ENCODE results near the gene GALNT7. TPM values are rescaled to one million over a fixed set of nuclear protein-coding genes. Genes with fewer than 3 reads are reported as not detected.

Gene GALNT7
- total RNA-seq, 1 donor from 2014 or later = 26.0 TPM

DNA sequence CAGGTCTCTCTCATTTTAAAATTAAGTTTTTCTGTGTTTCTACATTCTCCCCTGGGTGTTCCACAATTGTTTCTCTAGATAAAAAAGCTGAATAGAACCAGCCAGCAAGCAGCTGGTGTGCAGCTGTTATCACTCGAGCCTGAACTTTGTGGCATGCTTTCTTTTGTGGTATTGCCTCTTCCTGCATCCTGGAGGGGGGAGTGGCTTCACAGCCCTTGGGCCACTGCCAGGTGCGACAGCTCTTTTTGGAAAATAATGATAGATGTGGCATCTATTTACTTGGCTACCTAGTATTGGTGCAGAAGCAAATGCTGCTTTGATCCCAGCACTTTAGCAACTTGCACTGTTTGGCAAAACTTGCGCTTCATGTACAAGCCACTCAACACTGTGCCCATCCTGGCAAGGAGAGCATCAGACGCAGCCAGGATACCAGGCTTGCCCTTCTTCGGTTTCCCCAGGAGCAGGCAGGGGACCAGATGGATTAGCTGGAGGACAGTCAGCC, 96.1 kb downstream of the GALNT7 start:
- DNase-seq (ENCODE audit: low spot score) = no peak
- Mint-ChIP-seq H3K36me3 (ENCODE audit: low read depth) (no peaks in the 10 kb centered on the region), H3K4me3 (ENCODE audit: unreplicated experiment) (no peak overlapping the region), H3K9me3 (ENCODE audit: low read depth) (no peaks in the 10 kb centered on the region), H3K27me3 (ENCODE audit: low read depth) (no peaks in the 10 kb centered on the region), H3K27ac (ENCODE audit: unreplicated experiment) (no peak overlapping the region), H3K4me1 (ENCODE audit: low read depth) (peaks cover 13% of the 10 kb centered on the region)
- TF ChIP-seq, protein P1, sequence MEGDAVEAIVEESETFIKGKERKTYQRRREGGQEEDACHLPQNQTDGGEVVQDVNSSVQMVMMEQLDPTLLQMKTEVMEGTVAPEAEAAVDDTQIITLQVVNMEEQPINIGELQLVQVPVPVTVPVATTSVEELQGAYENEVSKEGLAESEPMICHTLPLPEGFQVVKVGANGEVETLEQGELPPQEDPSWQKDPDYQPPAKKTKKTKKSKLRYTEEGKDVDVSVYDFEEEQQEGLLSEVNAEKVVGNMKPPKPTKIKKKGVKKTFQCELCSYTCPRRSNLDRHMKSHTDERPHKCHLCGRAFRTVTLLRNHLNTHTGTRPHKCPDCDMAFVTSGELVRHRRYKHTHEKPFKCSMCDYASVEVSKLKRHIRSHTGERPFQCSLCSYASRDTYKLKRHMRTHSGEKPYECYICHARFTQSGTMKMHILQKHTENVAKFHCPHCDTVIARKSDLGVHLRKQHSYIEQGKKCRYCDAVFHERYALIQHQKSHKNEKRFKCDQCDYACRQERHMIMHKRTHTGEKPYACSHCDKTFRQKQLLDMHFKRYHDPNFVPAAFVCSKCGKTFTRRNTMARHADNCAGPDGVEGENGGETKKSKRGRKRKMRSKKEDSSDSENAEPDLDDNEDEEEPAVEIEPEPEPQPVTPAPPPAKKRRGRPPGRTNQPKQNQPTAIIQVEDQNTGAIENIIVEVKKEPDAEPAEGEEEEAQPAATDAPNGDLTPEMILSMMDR (IDR thresholded peaks at IDR 0.05) = no peak

DNA sequence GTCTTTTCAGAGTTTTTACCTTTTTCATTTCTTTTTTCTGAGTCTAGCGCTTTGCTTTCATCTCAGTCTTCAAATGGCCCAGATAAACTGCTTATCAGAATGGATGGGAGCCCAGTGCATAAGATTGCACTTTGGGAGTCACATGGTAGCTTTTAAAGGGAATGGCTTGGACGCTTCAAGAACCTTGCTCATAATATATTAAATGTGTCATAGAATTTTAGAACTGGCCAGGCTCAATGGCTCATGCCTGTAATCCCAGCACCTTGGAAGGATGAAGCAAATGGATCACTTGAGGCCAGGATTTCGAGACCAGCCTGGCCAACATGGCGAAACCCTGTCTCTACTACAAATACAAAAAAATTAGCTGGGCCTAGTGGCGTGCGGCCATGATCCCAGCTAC, 97.1 kb downstream of the GALNT7 start:
- no peaks in the 10 kb centered on the region for H3K9me3 Mint-ChIP-seq (ENCODE audit: low read depth)
- H3K27me3 Mint-ChIP-seq (ENCODE audit: low read depth) = no peaks in the 10 kb centered on the region
- no peak for DNase-seq (ENCODE audit: low spot score)
- H3K4me1 Mint-ChIP-seq (ENCODE audit: low read depth) = peaks cover 17% of the 10 kb centered on the region
- TF ChIP-seq, protein P1 (IDR thresholded peaks at IDR 0.05) = no peak
- no peaks in the 10 kb centered on the region for H3K36me3 Mint-ChIP-seq (ENCODE audit: low read depth)
- H3K4me3 Mint-ChIP-seq (ENCODE audit: unreplicated experiment) = no peak overlapping the region
- H3K27ac Mint-ChIP-seq (ENCODE audit: unreplicated experiment) = no peak overlapping the region

DNA sequence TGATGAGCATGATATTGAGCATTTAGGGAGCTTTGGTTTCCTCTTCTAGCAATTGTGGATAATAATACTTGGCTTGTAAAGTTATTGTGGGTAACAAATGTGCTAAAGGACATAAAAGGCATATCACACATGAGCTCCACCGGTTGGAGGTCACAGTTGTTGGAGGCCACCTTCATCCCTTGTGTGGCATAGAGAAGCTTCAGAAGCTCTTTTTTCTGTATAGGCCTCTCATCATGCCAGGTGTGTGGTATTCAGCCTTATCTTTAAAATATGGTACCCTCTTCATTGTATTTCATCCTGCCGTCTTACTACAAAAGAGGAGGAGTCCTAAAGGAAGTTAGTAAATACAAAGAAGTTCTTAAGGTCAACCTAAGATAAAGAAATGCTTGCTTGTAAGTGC, 99.1 kb downstream of the GALNT7 start:
- Mint-ChIP-seq H3K27ac (ENCODE audit: unreplicated experiment) (no peak overlapping the region), H3K36me3 (ENCODE audit: low read depth) (no peaks in the 10 kb centered on the region), H3K4me1 (ENCODE audit: low read depth) (peaks cover 26% of the 10 kb centered on the region), H3K9me3 (ENCODE audit: low read depth) (no peaks in the 10 kb centered on the region), H3K27me3 (ENCODE audit: low read depth) (no peaks in the 10 kb centered on the region), H3K4me3 (ENCODE audit: unreplicated experiment) (no peak overlapping the region)
- TF ChIP-seq, protein P1 (IDR thresholded peaks at IDR 0.05) = no peak
- DNase-seq (ENCODE audit: low spot score) = no peak

DNA sequence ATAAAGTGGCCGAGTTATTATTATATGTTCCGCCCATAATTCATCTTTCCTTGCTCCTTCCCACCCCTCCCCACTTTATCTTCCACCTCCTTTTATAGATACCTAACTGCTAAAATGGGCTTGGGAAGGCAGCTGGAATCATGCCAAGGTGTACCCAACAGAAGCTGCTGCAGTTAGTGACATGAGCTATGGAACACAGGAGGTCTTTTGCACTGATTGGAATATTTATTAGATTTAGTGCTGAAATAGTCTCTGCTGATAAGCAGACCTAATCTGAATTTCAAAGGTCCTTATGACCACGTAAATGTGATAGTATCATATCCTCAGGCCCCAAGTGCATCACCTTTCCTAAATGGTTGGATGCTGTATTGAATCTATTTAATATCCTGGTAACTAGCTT, 100.7 kb downstream of the GALNT7 start:
- TF ChIP-seq, protein P1 (IDR thresholded peaks at IDR 0.05) = no peak

DNA sequence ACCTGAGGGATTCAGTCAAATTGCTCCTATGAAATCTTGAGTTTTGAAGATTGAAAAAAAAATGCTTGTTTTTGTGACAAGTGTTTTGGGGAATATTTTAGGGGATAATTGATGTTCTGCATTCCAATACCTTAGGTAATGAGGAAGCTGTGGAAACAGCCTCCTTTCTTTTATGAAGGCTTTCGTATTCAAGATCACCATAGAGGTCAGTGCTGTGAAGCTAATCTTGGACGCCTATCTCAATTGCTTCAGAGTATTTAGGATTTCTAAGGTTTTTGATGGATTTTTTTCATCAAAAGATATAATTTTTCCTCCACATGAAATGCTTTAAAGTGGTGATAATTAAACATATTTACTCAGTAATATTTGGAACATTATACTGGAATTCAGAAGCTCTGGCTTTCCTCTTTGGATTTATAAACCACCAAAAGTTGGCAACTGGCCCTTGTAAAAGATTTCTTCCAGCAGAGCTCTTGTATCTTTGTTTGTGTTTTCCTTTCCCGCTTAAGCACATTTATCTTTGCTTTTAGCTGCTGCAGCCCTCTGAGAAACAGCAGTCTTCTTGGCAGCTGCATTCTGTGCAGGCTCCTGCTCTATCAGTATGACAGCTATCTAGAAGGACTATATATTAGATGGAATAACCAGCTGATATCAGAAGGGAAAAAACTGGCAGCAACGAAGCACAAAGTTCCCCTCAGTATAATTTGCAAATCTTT, 101.9 kb downstream of the GALNT7 start:
- Mint-ChIP-seq H3K27me3 (ENCODE audit: low read depth) (no peaks in the 10 kb centered on the region), H3K36me3 (ENCODE audit: low read depth) (no peaks in the 10 kb centered on the region), H3K27ac (ENCODE audit: unreplicated experiment) (no peak overlapping the region), H3K4me3 (ENCODE audit: unreplicated experiment) (no peak overlapping the region), H3K9me3 (ENCODE audit: low read depth) (peaks cover 4% of the 10 kb centered on the region), H3K4me1 (ENCODE audit: low read depth) (peaks cover 34% of the 10 kb centered on the region)
- DNase-seq (ENCODE audit: low spot score) = no peak
- TF ChIP-seq, protein P1 (IDR thresholded peaks at IDR 0.05) = no peak

More for the DNA sequence above, 100.7 kb downstream of the GALNT7 start:
- Mint-ChIP-seq H3K4me3 (ENCODE audit: unreplicated experiment) (no peak overlapping the region), H3K4me1 (ENCODE audit: low read depth) (peaks cover 38% of the 10 kb centered on the region), H3K27me3 (ENCODE audit: low read depth) (no peaks in the 10 kb centered on the region), H3K9me3 (ENCODE audit: low read depth) (peaks cover 4% of the 10 kb centered on the region), H3K27ac (ENCODE audit: unreplicated experiment) (no peak overlapping the region), H3K36me3 (ENCODE audit: low read depth) (no peaks in the 10 kb centered on the region)
- no peak for DNase-seq (ENCODE audit: low spot score)
